AG10803 (cell line): Measurements from ENCODE around the gene ARHGEF5.
"Not testable (repeated sequence)": the region's sequence is repeated elsewhere in the genome, so short reads cannot be mapped to it uniquely, and the experiment has no call there.

Source experiments
- DNase-seq: peaks from one replicate; pipeline ENCODE4 v3.0.0; 2010; ENCODE audit warnings: low read depth
- H3K4me3 ChIP-seq: 2 replicates; pipeline ENCODE4 v1.5.1; 2011; ENCODE audit warnings: mild to moderate bottlenecking, low read length, control low read depth

ARHGEF5 gene

DNA sequence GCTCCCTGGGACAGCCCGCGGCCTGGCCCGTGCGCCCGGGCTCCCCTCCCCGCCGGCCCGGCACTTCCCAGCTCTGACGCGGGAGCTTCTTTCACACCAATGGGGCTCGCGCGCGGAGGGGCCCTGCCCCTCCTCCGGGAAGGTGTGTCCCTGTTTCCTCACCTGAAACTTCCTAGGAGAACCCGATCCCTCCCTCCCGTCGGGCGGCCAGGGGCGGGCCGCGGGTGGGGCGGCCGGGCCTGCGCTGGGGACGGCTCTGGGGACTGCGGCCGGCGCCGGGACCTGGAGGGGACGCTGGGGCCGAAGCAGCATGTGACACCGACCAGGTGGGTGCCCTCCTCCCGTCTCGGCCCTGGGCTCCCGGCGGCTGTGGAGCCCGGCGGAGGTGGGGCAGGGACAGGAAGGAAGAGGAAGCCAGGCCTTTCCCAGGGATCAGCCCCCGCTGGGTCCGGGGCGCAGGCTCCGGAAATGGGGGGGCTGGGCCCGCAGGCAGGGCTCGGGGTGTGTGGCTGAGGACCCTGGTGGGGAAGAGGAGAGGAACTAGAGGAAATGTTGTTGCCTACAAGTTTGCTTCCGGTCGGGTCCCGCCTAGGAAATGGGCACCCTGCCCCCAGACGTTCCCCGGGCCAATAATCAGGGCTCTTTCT is at the start of gene ARHGEF5:
TSS of gene ARHGEF5 (plus strand) at position 227 of the 647 bp plus-strand sequence. CDS start 7,268 bp downstream, outside the sequence.
- DNase-seq, H3K4me3 ChIP-seq: not testable (repeated sequence)

DNA sequence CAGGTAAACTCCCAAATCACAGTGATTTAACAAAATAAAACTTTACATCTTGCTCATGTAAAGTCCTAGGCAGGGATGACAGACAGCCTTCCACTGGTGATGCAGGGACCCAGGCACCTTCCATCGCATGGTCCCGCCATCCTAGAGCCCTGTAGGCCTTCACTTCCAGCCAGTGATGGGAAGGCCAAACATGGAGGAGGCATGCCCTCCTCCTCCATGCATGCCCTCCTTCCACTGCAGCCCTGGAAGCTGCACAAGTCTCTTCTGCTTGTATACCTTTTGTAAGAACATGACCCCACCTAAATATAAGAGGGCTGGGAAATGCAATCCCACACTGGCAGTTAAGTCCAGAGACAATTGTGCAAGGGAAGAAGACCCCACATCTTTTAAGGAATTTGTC is 45.5 kb upstream of the ARHGEF5 start:
- not testable (repeated sequence) for DNase-seq, H3K4me3 ChIP-seq

DNA sequence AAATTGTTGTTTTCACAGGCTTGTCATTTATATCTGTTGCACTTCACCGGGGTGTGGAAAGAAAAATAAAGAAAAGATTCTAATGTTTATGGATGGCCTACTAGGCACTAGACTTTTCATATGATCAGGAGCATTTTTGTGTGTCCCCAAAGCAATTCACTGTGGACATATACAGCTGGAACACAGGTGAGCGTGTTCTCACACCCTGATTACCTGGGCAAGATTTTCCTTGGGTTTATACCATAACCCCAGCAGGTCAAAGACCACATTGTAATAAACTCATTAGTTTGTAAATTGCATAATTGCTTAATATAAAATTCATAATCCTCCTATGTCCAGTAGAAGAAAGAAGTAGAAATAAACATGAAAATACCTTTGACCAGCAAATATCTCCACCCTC is 44.0 kb upstream of the ARHGEF5 start:
- DNase-seq = not testable (repeated sequence)

DNA sequence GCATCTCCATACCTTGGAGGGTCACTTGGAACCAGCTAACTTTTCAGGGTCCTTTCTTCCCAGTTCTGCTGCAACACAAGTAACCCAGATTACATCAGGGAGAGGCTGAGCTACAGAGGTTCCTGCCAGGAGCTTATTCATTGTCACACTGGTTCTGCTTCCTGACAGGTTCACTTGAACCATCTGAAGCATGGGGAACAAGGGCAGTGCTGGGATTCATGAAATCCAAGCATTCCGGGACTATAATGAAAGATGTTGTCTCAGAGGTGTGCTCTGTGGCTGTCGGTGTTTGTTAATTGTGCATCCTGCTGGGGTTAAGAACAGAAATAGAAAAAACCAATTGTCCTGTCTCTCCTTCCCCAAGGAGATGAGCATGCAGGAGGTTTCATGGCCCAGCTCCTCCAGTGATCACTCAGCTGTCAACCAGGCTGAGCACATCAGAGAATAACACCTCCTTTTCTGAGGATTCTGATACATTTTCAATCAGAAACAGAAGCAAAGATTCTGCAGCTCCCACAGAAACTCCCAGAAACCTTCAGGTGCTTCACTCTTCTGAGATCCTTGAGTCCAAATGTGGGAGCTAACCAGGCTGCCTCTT is 43.2 kb upstream of the ARHGEF5 start, which contains the start of gene OR2A1:
TSS of gene OR2A1 (plus strand) at position 548 of the 598 bp plus-strand sequence. CDS start 5,706 bp downstream, outside the sequence.
- DNase-seq, H3K4me3 ChIP-seq: not testable (repeated sequence)

More for the DNA sequence above, 44.0 kb upstream of the ARHGEF5 start:
- H3K4me3 ChIP-seq = not testable (repeated sequence)

DNA sequence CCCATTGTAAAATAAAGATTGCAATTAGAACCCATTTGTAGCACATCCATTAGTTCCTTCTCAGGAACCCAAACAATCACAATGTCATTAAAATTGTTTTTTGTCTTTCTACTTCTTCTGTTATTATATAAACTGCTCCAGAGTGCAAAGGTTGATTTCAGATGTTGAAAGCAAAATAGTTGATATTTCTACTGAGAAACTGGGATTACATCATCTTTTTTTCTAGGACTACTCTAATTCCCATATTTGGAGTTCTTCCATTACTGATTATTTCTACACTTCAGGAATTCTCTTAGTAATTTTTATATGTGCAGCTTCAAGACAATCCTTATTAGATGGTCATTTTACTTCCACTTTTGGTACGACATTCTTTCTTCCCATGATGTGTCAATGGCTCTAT is 37.7 kb upstream of the ARHGEF5 start:
- not testable (repeated sequence) for H3K4me3 ChIP-seq, DNase-seq

DNA sequence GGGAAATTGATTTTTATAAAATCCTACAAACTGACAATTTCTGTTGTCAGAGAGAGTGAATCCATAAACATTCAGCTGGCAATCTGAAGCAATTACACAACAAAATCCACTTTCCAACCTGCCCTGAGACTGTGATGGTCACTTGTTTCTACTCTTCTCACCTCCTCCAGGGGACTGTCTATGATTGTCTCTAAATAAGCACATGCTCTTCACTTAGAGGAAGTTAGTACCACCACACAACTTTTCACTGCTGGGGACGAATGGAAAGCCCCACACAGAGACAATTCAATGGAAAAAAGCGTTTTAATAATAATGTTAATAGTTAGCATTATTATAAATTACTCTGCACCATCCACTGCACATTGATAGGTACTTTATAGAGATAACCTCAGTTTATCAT is 35.7 kb upstream of the ARHGEF5 start:
- DNase-seq, H3K4me3 ChIP-seq: not testable (repeated sequence)

DNA sequence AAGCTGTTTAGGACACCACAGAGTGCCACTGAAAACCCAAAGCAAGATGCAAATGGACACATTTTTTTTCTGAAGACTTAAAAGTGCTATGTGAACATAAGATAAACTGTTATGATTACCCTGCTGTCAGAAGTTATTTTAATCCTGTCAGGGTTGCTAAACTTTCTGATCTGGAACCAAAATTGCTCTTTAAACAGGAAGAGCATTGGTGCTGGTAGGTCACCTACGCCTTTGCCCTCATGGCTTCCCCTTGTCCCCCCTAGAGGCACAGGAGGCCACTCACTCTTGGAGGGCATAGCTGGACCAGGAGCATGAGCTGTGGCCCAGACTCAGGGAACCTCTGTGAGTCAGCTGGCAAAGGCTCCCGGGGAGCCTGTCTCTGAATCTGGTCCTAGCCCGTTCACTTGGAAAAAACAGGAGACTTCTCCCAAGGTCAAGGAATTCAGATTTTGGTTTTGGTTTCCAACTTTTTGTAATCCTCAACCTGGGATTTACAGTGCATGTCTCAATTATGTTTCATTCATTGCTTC is 33.5 kb upstream of the ARHGEF5 start:
- not testable (repeated sequence) for DNase-seq, H3K4me3 ChIP-seq

DNA sequence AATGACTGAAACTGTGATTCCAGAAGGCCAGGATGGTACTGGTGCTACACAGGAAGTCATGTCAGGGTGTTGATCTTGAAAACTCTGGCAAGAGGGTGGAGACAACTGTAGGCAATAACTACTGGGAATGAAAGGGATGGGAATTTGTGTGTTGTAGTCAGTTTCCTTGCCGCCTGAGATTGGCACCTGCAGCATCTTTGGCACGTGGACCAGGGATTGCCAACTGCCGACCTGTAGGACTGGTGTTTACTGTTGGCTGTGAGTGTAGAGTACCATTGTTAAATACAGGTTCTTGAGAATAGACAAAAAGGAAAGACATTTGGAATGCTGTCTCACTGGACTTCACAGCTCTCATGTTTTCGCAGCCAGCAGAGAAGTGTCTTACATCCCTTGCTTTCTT is 31.8 kb upstream of the ARHGEF5 start:
- not testable (repeated sequence) for DNase-seq, H3K4me3 ChIP-seq

DNA sequence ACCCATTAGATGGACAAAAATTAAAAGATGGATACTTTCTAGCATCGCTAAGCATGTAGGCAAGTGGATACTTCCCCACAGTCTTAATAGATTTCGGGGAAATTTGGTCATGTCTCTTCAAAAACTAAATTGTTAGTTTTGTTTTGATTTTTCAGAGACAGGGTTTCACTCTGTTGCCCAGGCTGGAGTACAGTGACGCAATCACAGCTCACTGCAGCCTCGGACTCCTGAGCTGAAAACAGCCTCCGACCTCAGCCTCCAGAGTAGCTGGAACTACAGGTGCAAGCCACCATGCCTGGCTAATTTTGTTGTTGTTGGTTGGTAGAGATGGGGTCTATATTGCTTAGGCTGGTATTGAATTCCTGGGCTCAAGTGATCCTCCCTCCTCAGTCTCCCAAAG is 29.3 kb upstream of the ARHGEF5 start:
- not testable (repeated sequence) for DNase-seq, H3K4me3 ChIP-seq

DNA sequence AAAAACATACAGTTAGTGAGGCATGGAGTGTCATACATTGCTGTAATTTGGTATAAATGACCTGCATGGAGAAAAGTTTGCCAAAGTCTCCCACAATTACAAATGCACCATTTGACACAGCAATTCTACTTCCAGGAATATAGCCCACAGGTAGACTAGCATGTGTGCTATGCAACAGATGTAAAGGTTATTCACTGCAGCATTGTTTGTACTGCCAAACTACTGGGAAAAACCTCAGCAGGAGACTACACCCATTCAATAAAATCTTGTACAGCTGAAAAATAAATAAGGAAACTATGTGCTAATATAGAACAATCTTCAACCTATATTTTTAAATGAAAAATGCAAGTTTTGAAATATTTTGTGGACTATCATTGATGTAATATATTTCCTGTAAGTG is 25.2 kb upstream of the ARHGEF5 start:
- not testable (repeated sequence) for H3K4me3 ChIP-seq, DNase-seq

DNA sequence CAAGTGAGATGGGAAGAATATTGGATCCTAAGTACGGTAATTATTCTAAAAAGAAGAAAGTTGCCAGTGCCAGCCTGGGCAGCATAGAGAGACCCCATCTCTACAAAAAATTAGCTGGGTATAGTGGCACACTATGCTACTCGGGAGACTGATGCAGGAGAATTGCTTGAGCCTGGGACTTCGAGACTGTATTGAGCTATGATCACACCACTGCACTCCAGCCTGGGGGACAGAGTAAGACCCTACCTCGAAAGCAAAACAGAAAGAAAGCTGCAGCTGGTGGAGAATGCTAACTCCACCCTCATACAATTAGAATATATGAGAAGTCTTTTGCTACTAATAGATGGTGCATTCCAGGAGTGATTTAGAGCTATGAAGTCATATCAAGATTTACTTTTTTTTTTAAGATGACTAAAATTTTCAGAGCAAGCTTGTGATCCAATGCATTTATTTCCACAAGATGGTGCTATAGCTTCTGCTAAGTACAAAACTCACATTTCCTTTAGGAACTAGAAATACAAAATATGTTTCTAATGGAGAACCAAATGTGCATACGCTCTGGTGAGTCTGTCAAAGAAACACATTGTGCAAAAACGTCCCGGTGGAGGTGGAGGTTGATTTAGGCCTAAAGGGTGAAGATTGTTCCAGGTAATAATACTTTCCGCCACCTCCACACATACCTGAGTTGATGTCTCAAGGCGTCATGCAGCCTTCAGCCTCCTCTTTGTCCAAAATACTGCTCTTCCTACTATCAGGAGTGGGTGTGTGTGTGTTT is 23.8 kb upstream of the ARHGEF5 start:
- not testable (repeated sequence) for DNase-seq, H3K4me3 ChIP-seq

DNA sequence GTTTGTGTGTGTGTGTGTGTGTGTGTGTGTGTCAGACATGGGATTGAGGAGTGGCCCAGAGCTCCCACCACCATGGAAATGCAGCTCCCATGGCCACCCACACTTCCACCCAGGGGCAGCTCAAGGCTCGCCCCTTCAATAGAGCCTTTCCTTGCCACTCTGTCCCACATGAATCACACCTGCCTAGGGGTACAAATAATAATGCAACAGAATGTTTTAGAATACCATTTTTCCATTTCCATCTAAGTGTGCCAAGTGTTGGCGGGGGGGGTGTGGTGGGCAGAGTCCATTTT is 23.3 kb upstream of the ARHGEF5 start:
- H3K4me3 ChIP-seq, DNase-seq: not testable (repeated sequence)

DNA sequence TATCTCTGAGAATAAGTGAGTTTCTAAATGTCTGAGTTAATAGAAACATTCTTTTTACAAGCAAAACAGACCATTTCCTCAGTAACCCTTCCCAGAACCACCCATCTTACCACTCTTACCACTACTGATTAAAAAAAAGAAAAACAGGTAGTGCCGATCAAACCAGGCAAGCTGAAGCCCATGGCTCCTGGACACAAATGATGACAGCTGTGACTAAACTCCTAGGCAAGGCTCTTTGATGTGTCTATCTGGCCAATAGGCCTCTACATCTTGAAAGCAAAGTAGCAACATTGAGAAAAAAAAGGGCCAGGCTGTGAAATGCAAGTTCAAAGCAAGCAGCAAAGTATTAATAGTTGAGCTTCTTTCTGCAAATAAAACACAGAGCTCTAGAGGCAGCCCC is 6.6 kb upstream of the ARHGEF5 start:
- H3K4me3 ChIP-seq, DNase-seq: not testable (repeated sequence)

DNA sequence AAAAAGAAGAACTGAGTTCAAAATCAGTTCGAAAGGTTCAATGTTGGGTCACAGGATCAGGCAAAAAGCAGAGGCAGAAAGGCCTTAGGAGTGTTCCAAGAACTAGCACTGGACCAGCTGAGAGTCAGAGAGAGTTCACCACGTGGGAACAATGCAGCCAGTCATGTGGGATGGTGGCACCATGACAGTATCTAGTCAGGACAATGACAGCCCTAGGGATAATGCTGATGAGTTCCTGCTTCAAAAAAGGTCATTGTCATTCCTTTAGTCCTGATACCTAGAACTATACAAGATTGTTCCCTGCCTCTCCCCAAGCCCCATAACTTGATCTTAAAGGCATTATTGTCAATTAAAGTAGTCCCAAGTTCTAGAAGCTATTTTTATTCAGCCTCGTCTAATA is 3.5 kb upstream of the ARHGEF5 start:
- DNase-seq, H3K4me3 ChIP-seq: not testable (repeated sequence)

DNA sequence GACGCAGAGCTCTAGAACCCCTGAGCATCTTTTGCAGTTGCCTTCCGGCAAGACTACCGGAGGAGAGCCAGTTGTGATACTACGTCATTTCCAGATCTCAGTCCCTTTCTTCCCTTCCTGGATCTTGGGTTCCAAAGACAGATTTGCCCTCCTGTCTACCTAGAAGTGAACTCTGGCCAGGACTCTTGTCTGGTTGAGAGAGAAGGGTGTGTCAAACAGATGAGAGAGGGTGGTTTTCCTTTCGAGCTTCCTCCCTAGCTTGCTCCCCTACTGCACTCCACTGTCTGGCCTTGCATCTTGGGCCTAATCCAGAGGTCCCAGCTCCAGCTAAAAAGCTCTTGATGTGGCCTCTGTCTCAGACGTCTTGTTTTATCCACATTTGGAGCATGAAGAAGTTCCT is 983 bp downstream of the ARHGEF5 start:
- DNase-seq, H3K4me3 ChIP-seq: not testable (repeated sequence)

DNA sequence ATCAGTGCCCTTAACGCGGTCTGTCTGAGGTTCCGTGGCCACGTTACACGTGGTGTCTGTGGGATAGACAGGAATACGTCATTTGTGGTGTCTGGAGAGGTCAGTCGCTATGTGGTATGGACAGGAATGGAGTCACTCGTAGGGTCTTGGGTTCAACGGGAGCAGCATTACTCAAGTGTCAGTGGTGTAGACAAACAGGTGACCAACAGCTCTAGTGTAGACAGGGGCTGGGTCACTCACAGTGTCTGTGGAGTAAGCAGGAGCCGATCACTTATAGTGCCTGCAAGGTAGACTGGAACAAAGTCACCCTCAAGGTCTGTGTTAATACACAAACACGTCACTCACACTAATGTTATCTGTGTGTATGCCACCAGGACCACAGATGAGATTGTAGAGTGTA is 1.7 kb downstream of the ARHGEF5 start:
- H3K4me3 ChIP-seq, DNase-seq: not testable (repeated sequence)

DNA sequence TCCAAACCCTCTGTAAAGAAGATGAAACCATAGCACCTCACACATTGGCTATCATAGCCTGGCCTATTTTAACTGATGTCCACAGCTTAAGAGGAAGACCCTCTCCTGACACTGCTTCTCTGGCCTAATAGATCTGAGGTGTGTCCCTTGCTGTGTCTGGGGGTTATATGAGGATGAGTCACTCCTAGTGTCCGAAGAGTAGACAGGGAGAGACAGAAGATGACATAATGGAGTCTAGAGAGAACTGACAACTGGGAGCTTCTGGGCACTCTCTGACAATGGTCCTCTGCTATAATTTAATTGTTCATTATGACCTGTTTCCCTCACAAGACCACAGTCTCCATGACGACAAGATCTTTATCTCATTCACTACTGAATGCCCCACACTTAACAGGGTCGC is 6.9 kb downstream of the ARHGEF5 start:
- not testable (repeated sequence) for H3K4me3 ChIP-seq

DNA sequence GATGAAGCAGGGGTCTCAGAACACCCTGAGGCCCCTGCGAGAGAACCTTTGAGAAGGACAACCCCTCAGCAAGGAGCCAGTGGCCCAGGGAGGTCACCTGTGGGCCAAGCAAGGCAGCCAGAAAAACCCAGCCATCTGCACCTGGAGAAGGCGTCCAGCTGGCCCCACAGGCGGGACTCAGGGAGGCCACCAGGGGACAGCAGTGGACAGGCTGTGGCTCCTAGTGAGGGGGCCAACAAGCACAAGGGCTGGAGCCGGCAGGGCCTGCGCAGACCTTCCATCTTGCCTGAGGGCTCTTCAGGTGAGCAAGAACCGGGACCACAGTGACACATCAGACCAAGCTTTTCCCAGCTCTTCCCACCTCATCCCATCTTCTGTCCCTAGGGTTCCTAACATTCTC is 10.3 kb downstream of the ARHGEF5 start:
- not testable (repeated sequence) for H3K4me3 ChIP-seq, DNase-seq

More for the DNA sequence above, 6.9 kb downstream of the ARHGEF5 start:
- not testable (repeated sequence) for DNase-seq

DNA sequence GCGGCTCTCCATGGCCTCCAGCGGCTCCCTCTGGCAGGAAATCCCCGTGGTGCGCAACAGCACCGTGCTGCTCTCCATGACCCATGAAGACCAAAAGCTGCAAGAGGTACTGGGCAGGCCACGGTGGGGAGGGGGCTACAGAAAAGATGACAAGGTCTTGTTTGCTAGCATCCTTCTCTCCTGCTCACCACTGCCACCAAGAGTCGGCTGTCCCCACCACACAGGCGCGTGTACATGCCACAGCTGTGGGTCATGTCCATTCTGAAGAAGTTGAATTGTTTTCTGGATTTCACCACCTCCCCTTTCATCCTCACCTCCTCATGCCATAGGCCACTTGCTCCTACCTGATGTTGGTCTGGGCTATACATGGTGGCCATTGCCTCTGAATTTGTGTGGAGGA is 12.0 kb downstream of the ARHGEF5 start:
- not testable (repeated sequence) for DNase-seq, H3K4me3 ChIP-seq

DNA sequence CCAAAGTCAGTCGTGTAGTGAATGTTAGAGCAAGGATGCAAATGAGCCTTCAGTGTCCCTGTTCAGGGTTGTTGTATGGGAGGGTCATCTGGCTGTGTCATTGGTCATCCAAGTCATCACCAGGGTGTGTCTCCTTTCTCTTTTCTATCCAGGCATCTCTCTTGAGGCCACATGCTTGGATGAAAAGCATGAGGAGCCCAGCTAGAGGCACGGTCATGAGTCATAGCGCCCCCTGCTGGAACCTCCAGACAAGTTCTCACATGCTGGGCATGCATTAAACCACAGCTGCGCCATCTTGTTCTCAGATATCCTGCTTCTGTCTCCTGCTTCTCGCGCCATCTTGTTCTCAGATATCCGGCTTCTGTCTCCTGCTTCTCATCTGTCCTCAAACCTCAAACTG is 14.0 kb downstream of the ARHGEF5 start:
- DNase-seq = not testable (repeated sequence)

More for the DNA sequence above, 14.0 kb downstream of the ARHGEF5 start:
- H3K4me3 ChIP-seq = not testable (repeated sequence)
